Psoas muscle (tissue), 8 donors: ENCODE data around the gene MED31. TPM values are rescaled to one million over a fixed set of nuclear protein-coding genes. Genes with fewer than 3 reads are reported as not detected.

ENCODE experiments used
- ATAC-seq, 4 donors: fragments of 200-7000 bp; cut with Tn5 transposase; one replicate each; pipeline ENCODE4 v1.9.1; 2020; ENCODE audit warnings: moderate library complexity in 3 of 4, mild to moderate bottlenecking in 2 of 4
- DNase-seq, 2 donors: peaks; one replicate each; pipeline ENCODE4 v3.0.0-alpha.2; 2020
- H3K27ac ChIP-seq: fragments of 200-600 bp; one replicate; pipeline ENCODE4 v1.8.0; 2022
- H3K27me3 ChIP-seq, 3 donors: fragments of 200-600 bp in 1 of 3; one replicate each; pipeline versions ENCODE4 v1.6.1 to v1.8.0; 2013 to 2022; ENCODE audit warnings: low read length in 2 of 3, mild to moderate bottlenecking in 2 of 3, moderate library complexity in 1 of 3; ENCODE audit not compliant: insufficient read depth in 3 of 3
- H3K36me3 ChIP-seq, 2 donors: fragments of 200-600 bp in 1 of 2; one replicate each; pipeline versions ENCODE4 v1.6.1 to v1.8.0; 2013 to 2022; ENCODE audit warnings: low read depth in 1 of 2, mild to moderate bottlenecking in 1 of 2, moderate library complexity in 1 of 2; ENCODE audit not compliant: insufficient read depth in 1 of 2
- H3K4me1 ChIP-seq: fragments of 200-600 bp; one replicate; pipeline ENCODE4 v1.8.0; 2022
- H3K4me3 ChIP-seq: fragments of 200-600 bp; one replicate; pipeline ENCODE4 v1.8.0; 2022; ENCODE audit warnings: mild to moderate bottlenecking
- H3K9me3 ChIP-seq: fragments of 200-600 bp; one replicate; pipeline ENCODE4 v1.8.0; 2022
- WGBS, 3 donors: extraction: QIAGEN DNeasy Blood & Tissue Kit; methylation state at CpG; one replicate each; pipeline versions ENCODE4 v1.1.6 to v1.1.7; 2013; 5-methylcytosine and 5-hydroxymethylcytosine counted together
- intact Hi-C, 2 donors: fragments of 100-400 bp; cut with DNase I; formaldehyde crosslinking; loops; one replicate each; pipeline versions ENCODE4 v1.11.0 to v1.14.2; 2022
- polyA plus RNA-seq, 3 donors: library from polyadenylated mRNA; stranded (reverse); fragments of 200-250 nt; gene quantifications; one replicate each; pipeline ENCODE4 v1.2.3, GENCODE V29; 2013
- total RNA-seq, 4 donors: library from RNA; stranded (reverse); fragmentation: NEBNext Ultra II Directional in 2 of 4; extraction: Animal tissue kit (Norgen Biotek cat#: 25700) in 2 of 4; gene quantifications; one replicate each; pipeline versions ENCODE4 v1.2.1 to v1.2.4, GENCODE V29; 2021 to 2023
- TF ChIP-seq, protein P1 (sequence below): fragments of 200-600 bp; IDR thresholded peaks from one replicate; pipeline ENCODE4 v1.8.0; 2022; ENCODE audit warnings: antibody characterized with exemption
- donor health status: healthy with polysubstance abuse.
- donor health status: DM: no; HTN: no; CAD: no; lungs with moderate emphysema.
- donor health status: Bipolar disorder and iron deficiency.
- donor health status: healthy.
- donor health status: DM: yes; HTN: yes; CAD: no.
- donor health status: DM: no; HTN: no; CAD: no.
- donor health status: DM: no; HTN: no; CAD: no.
- donor health status: DM: yes; HTN: yes; CAD: no.

MED31 gene
- total and polyA plus RNA-seq, 7 donors = 12.2 to 55.2 (median 12.7) TPM

DNA sequence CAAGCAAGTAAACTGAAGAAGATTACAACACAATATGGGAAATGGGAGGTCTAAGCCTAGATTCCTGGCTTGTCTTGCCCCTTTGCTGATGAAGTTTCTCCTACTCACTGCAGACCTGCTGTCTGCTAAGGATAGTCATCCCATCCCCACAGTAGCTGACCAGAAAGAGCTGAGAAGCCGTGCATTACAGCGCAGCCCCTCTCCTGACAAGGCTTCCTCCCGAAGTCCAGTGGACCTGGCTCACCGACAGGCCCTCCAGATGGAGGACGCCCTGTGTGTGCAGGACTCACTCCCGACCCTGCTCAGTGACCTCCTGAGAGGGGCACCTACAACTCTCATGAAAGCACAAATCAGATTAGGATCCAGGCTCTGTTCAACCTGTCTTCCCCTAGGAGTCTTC lies 46.3 kb downstream of the MED31 start:
- Histone ChIP-seq H3K27ac (no peak overlapping the region), H3K4me1 (no peaks in the 10 kb centered on the region), H3K9me3 (no peaks in the 10 kb centered on the region), H3K4me3 (no peak overlapping the region), H3K27me3 (no peaks in the 10 kb centered on the region), H3K36me3 (peaks cover 6 to 73% of the 10 kb centered on the region in 2 donors)
- ATAC-seq (no peak), DNase-seq (no peak)
- TF ChIP-seq, protein P1, sequence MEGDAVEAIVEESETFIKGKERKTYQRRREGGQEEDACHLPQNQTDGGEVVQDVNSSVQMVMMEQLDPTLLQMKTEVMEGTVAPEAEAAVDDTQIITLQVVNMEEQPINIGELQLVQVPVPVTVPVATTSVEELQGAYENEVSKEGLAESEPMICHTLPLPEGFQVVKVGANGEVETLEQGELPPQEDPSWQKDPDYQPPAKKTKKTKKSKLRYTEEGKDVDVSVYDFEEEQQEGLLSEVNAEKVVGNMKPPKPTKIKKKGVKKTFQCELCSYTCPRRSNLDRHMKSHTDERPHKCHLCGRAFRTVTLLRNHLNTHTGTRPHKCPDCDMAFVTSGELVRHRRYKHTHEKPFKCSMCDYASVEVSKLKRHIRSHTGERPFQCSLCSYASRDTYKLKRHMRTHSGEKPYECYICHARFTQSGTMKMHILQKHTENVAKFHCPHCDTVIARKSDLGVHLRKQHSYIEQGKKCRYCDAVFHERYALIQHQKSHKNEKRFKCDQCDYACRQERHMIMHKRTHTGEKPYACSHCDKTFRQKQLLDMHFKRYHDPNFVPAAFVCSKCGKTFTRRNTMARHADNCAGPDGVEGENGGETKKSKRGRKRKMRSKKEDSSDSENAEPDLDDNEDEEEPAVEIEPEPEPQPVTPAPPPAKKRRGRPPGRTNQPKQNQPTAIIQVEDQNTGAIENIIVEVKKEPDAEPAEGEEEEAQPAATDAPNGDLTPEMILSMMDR = no peak
- 89 to 93% (median 90%) methylated on average over 6 of the region's 6 CpGs for WGBS, 3 donors
- intact Hi-C loops = no loop called here

DNA sequence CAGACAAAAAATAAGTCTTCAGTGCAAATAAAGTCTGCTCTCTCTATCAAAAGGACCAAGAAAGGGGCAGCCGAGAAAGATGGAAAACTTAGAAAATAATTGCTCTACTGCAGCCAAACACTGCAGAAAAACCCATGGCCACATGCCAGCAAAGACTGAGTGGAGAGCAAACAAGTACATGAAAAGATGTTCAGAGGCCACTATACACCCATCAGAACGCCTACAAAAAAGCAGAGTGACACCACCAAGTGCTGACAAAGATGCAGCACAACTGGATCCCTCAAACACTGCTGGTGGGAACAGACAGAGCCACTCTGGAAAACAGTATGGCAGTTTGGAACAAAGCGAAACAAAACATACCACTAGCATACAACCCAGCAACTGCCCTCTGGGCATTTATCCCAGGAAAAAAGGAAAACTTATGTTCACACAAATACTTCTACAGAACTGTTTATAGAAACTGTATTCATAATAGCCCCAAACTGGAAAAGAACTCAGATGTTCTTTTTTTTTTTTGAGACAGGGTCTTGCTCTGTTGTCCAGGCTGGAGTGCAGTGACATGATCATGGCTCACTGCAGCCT lies 47.6 kb downstream of the MED31 start:
- intact Hi-C loops = loop anchor here in 1 of 2 donors (5.0 kb wide), 1 partner anchor 132 kb away; no protein-coding TSS in a partner anchor
- Histone ChIP-seq H3K27me3 (no peaks in the 10 kb centered on the region), H3K9me3 (no peaks in the 10 kb centered on the region), H3K36me3 (peaks cover 6 to 64% of the 10 kb centered on the region in 2 donors), H3K4me3 (no peak overlapping the region), H3K4me1 (peaks cover under 1% of the 10 kb centered on the region), H3K27ac (no peak overlapping the region)
- 64 to 74% (median 65%) methylated on average over 3 of the region's 3 CpGs for WGBS, 3 donors
- TF ChIP-seq, protein P1 = no peak
- DNase-seq (no peak), ATAC-seq (no peak)

DNA sequence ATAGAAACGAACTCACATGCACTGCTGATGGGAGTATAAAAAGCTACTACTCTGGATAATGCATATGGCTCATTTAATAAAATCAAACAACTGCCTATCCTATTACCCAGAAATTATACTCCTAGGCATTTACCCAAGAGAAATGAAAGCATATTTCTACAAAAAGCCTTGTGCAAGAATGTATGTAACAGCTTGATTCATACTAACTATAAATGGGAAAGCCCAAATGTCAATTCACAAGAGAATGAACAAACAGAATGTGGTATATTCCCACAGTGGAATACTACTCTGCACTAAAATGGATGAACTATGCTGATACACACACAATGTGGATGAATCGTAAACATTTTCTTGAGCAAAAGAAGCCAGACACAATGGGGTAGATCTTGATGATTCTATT lies 49.3 kb downstream of the MED31 start:
- TF ChIP-seq, protein P1 = no peak
- H3K4me3 ChIP-seq = no peak overlapping the region
- ATAC-seq = no peak
- no peak overlapping the region for H3K27ac ChIP-seq
- H3K4me1 ChIP-seq = peaks cover 7% of the 10 kb centered on the region
- no peaks in the 10 kb centered on the region for H3K9me3 ChIP-seq
- no peak for DNase-seq
- H3K27me3 ChIP-seq = no peaks in the 10 kb centered on the region
- intact Hi-C loops = loop anchor here in 1 of 2 donors (5.0 kb wide), 1 partner anchor 130 kb away; no protein-coding TSS in a partner anchor
- H3K36me3 ChIP-seq = peaks cover 5 to 49% of the 10 kb centered on the region in 2 donors
- WGBS, 3 donors = 90 to 100% (median 96%) methylated on average over 2 of the region's 2 CpGs

DNA sequence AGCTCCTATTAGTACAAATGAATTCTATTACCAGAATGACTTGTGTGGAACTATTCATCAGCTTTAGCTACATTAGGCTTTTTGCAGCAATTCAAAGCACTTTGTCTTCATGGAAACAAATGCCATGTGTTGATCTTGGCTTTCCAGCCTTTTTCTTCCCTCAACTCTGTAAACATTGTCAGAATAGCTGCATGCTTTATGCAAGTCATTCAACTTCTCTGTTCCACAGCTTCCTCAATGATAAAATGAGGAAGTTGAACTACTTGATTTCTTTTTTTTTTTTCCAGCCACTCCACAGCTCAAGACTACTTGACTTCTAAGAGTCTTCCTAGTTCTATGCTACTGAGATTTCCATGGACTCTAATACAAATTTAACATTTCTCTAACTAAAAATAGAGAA lies 52.0 kb downstream of the MED31 start:
- Histone ChIP-seq H3K36me3 (peaks cover 3 to 41% of the 10 kb centered on the region in 2 donors), H3K27me3 (no peaks in the 10 kb centered on the region), H3K4me1 (peaks cover 7% of the 10 kb centered on the region), H3K4me3 (no peak overlapping the region), H3K9me3 (no peaks in the 10 kb centered on the region), H3K27ac (no peak overlapping the region)
- intact Hi-C loops = no loop called here
- TF ChIP-seq, protein P1 = no peak
- ATAC-seq (no peak), DNase-seq (no peak)

DNA sequence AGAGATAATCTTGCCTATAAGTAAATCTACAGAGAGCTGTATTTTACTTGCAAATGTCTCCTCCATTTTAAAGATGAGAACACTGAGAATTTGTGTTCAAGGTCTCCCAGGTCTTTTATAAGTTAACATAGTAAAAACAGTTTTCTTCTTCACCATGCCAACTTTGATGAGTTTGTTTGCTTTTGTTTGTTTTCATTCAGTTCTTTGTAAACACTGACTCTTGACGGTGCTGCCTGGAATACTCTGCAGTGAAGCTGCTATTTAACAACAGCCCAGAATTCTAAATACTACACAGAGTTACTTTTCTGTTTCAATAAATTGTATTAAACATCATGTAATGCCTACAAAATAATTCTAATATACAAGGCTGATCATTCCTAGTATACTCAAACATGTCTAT lies 53.7 kb downstream of the MED31 start:
- ATAC-seq = no peak
- TF ChIP-seq, protein P1 = no peak
- peaks cover 7% of the 10 kb centered on the region for H3K4me1 ChIP-seq
- no peak overlapping the region for H3K4me3 ChIP-seq
- no peak for DNase-seq
- no peak overlapping the region for H3K27ac ChIP-seq
- no peaks in the 10 kb centered on the region for H3K9me3 ChIP-seq
- H3K36me3 ChIP-seq = peaks cover 3 to 46% of the 10 kb centered on the region in 2 donors
- H3K27me3 ChIP-seq = no peaks in the 10 kb centered on the region
- WGBS, 3 donors = 59 to 73% (median 72%) methylated on average over 1 of the region's 1 CpG
- intact Hi-C loops = no loop called here
